PC-9 (cell line): ENCODE measurements around the gene SLC4A2.

Source experiments
- CTCF ChIP-seq: fragments of 200-600 bp; sonication (generic); conservative IDR thresholded peaks from 2 replicates; pipeline ENCODE4 v1.6.1; 2017; ENCODE audit warnings: mixed run types, antibody characterized with exemption, mild to moderate bottlenecking, moderate library complexity
- EZH2 ChIP-seq: fragments of 200-600 bp; sonication (generic); IDR thresholded peaks from 2 replicates; pipeline ENCODE4 v1.8.0; 2017; ENCODE audit warnings: antibody characterized with exemption, low read depth

GRCh38 chr7:151017953-151018420 lies 41.4 kb upstream of the SLC4A2 start:
- TF ChIP-seq CTCF: peak; percentile 97
- TF ChIP-seq EZH2: no peak
